ENCODE data around the gene ALDH1L1.

DNA sequence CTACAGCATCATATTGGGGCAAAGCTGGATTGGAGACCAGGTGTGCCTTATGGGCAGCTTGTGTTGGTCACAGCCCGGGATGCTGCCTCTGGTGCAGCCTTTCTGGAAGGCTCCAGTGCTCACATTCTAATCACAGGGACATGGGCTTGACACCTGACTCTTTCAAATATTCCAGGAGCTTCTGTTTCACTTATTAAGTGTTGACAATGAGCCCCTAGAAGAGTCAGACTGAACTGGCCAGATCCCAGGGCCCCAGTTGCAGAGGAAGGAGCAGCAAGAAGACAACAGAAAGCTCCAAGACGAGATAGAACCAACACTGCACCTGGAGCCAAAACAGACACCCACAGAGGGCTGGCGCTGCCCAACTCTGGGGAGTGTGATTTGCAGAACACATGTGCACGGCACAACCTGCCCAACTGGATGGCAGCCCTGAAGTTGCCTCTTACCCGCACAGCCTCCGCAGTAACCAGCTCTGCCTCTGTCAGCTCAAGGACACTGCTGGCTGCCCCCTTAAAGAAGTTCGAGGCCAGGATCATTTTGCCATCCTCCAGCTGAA lies 30.3 kb downstream of the ALDH1L1 start:
- TF ChIP-seq SIN3A (IDR thresholded peaks at IDR 0.05; ENCODE audit: borderline replicate concordance, insufficient read depth, low read length), result no peak
- no peak for TF ChIP-seq POLR2AphosphoS5 (IDR thresholded peaks at IDR 0.05; ENCODE audit: low read depth, low read length)
- TF ChIP-seq REST (IDR thresholded peaks at IDR 0.05; ENCODE audit: insufficient read depth in 1 of 2, low read depth in 2 of 2, low read length in 2 of 2), result no peak

Measured in PFSK-1 (cell line).